DND-41 (cell line): ENCODE results near the gene ARL5B.

ENCODE experiments used
- EZH2 ChIP-seq: IDR thresholded peaks from 3 replicates; pipeline ENCODE4 v1.6.1; 2012; ENCODE audit warnings: borderline replicate concordance, low read depth, mild to moderate bottlenecking, moderate library complexity, low read length, inconsistent platforms; ENCODE audit not compliant: severe bottlenecking
- TF ChIP-seq, protein P1 (sequence below): IDR thresholded peaks from 2 replicates; pipeline ENCODE4 v1.5.1; 2012; ENCODE audit warnings: borderline replicate concordance, low read length, moderate library complexity, mild to moderate bottlenecking; ENCODE audit not compliant: poor library complexity, severe bottlenecking; ENCODE audit errors: extremely low read depth

GRCh38 chr10:18680754-18681153 is 21.5 kb downstream of the ARL5B start:
- TF ChIP-seq, protein P1, sequence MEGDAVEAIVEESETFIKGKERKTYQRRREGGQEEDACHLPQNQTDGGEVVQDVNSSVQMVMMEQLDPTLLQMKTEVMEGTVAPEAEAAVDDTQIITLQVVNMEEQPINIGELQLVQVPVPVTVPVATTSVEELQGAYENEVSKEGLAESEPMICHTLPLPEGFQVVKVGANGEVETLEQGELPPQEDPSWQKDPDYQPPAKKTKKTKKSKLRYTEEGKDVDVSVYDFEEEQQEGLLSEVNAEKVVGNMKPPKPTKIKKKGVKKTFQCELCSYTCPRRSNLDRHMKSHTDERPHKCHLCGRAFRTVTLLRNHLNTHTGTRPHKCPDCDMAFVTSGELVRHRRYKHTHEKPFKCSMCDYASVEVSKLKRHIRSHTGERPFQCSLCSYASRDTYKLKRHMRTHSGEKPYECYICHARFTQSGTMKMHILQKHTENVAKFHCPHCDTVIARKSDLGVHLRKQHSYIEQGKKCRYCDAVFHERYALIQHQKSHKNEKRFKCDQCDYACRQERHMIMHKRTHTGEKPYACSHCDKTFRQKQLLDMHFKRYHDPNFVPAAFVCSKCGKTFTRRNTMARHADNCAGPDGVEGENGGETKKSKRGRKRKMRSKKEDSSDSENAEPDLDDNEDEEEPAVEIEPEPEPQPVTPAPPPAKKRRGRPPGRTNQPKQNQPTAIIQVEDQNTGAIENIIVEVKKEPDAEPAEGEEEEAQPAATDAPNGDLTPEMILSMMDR = no peak
- no peak for TF ChIP-seq EZH2
